ENCODE measurements around the gene PELI2.

PELI2 gene

GRCh38 chr14:56268039-56268438, 149.8 kb downstream of the PELI2 start:
- DNase-seq, result no peak

DNA sequence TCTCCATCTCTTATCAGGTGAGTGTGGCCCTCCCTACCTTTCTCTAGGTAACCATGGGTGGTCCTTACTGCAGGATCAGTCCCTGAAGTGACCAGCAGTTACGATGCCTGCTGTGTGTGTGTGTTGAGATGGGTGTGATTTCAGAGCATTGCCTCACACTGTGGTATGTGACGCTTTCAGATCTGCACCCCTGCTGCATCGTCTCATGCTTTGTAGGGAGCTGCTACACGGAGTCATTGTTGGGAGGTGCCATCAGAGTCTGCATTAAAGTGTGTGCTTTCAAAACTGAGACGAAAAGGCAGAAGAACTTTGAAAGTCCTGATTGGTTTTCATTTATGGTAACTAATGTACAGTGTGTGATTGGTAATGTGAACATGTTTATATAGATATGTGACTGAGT, 150.5 kb downstream of the PELI2 start:
- no peak for DNase-seq

- no peak for DNase-seq
Observed at GRCh38 chr14:56270921-56271320, 152.7 kb downstream of the PELI2 start.

GRCh38 chr14:56271970-56272369, 153.8 kb downstream of the PELI2 start:
- no peak for DNase-seq

DNA sequence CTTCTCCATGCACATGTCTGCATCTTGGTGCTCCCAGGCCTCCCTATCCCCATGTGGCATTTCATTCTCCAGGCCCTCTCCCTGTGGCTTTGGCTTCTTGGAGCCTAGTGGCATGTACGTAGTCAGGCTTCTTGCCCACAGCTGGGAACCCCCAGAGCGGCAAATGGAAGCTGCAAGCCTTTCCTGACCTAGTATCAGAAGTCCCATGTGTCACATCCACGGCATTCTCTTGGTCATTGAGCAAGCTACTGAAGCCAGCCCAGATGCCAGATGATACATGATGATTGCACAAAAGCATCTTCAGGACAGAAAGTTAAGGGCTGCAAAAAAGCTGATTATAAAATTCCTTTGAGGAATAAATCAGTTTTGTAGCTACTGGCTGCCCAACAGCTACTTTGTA, 154.9 kb downstream of the PELI2 start:
- DNase-seq, result no peak

DNA sequence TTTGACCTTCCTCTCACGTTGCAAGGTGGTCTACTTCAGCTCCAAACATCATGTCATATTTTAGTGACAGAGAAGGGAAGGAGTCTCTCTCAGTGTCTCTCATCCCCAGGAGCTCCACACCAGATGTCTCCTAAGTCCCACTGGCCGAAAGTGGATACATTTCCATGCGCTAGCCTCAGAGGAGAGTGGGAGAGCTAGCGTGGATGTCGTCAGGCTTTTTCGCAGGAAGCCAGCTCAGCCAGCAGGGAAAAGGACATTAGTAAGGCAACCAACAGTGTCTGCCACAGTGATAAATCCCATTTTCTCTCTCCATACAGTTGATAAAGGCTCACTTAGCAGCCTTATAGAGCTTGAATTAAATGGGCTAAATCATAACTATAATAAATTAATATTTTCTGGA, 155.7 kb downstream of the PELI2 start:
- no peak for DNase-seq

DNA sequence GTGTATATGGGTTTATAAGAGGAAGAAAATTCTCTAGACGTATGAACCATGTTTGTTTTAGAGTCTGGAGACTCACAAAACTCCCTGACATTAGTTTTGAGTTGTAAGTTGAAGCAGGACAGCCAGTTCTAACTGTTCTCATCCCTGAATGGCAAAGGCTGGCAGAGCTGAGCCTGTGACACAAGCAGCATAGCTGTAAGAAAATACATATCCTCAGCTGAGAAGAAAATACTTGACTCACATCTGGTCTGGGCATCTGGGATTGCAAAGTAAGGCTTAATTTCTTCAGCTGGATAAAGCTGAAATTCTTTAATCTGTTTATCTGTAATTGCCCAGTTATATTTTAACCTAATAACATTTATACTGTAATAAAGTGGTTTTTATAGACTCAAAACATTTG, 156.3 kb downstream of the PELI2 start:
- no peak for DNase-seq

GRCh38 chr14:56276108-56276507, 157.9 kb downstream of the PELI2 start:
- no peak for DNase-seq

- DNase-seq, result no peak
Observed at GRCh38 chr14:56278383-56278782, 160.2 kb downstream of the PELI2 start.

DNA sequence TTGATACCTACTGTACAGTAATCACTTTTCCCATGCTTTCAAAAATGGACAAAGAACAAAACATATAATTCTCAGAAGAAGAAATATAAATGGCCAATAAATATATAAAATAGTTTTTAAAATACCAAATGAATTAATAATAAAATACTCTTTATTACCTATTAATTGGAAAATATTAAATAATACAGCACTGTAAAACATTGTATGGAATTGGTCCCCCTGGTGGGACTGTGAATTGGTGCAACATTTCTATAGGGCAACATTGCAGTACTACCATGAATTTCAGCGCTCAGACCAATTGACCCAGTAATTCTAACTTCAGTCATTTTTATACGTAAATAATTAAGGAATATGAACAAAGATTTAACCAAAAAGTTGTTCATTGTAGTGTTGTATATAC, 162.6 kb downstream of the PELI2 start:
- no peak for DNase-seq

DNA sequence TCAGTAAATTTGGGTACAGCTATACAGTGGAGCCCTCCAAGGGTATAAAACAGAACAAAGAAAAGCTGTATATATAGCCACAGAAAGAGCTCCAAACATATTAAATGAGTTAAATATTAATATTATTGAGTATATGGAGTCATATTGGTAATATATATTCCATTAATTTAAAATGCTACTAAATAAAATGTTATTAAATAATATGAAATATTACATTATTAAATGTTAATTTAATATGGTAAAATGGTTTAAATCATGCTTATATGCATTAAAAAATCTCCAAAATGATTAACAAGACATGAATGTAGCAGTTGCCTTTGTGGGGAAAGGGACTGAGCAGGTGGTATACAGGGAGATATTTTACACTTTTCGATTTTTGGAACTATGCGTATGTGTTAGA, 164.0 kb downstream of the PELI2 start:
- DNase-seq, result no peak

DNA sequence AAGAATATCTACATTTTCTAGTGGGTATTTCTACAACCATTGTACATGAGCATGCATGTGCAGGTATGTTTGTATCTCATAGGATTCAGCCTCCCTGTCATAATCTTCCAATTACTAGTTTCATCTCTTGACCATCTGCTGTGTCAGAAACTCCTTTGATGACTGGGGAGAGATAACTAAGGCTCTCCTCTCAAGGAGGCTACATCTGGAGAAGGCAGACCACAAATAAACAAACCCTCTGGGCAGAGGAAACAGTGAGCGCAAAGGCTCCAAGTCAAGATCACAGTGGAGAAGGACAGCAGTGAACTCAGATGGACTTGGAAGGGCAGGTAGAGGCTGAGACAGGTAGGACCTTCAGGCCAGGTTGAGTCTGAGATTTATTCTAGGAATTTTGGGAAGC, 166.4 kb downstream of the PELI2 start:
- no peak for DNase-seq

DNA sequence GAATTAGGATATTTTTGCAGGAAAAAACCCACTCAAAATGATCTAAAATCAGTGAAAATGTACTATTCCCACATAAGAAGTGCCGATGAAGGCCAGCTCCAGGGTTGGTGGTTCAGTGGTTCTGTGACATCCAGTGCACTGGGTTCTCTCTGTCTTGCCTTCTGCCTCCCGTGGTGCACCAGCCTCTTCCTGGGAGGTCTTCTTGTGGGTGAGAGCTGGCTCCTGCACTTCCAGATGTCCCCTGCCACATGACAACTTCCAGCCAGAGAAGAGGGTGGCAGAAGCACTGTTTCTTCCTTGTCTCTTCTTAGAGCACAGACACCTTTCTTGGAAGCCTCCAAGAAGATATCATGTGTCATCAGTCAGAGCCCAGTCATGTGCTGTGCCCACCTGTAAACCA, 170.9 kb downstream of the PELI2 start:
- no peak for DNase-seq

DNA sequence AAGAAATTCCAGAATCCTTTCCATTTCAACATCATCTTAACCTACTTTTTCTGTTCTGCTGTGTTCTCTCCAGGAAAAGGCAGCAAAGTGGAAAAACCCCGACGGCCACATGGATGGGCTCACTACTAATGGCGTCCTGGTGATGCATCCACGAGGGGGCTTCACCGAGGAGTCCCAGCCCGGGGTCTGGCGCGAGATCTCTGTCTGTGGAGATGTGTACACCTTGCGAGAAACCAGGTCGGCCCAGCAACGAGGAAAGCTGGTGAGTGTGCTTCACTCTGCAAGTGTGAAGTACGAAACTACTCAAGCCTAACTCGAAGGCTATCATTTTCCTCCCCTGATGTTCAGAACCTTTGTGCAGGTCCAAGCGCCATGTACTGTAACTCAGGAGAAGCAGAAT, 172.0 kb downstream of the PELI2 start:
- no peak for DNase-seq

DNA sequence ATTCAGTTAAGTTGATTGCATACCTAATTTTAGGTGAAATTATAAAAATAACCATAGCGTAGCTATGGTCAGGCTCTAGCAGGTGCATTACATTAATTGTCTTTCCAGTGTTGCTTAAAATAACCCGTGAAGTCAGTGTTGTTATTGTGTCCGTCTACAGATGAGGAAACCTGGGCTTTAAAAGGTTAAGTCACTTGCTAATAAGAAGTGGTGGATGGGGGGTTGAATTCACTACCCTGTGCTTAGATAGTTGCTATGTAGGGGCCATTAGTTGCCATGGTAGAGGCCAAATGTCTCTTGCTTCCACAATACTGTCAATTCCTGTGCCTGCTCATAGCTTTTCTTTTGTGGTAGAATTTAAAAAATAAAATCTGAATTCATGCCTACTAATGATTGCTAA, 174.8 kb downstream of the PELI2 start:
- no peak for DNase-seq

- DNase-seq, result no peak
Observed at GRCh38 chr14:56293506-56293905, 175.3 kb downstream of the PELI2 start.

DNA sequence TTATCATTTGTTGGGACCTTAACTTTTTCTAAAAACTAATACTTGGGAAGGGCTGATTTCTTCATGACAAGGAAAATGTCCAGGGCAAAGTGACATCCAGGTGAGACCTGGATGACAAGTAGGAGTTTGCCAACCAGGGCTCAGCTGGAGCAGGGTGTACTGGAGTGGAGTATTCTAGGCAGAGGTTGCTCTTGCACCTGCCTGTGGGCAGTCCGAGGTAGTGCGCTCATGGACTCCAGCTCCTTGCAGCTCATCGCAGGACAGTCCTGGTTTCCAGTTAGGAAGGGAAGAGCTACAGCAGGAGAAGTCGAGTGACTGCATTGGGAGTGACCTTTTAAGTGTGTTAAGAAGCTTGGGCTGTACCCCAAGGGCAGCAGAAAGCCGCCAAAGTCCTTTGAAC, 175.9 kb downstream of the PELI2 start:
- no peak for DNase-seq

DNA sequence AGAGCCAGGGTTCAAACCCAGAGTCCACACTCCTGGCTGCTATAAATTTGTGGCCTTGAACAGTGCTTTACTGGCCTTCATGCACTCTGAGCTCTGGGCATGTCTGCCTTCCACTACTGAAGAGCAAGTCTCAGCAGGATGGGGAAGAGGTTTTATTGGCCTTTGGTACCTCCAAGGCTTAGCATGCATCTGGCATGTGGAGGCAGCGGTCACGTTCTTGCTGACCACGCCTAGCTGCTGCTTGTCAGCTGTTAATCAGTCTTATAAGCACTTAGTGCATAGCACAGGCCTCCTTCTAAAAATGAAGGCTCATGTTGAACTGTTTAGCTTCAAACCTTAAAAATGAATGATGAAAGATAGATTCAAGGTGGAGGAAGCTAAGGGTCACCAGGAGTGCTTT, 177.5 kb downstream of the PELI2 start:
- no peak for DNase-seq

DNA sequence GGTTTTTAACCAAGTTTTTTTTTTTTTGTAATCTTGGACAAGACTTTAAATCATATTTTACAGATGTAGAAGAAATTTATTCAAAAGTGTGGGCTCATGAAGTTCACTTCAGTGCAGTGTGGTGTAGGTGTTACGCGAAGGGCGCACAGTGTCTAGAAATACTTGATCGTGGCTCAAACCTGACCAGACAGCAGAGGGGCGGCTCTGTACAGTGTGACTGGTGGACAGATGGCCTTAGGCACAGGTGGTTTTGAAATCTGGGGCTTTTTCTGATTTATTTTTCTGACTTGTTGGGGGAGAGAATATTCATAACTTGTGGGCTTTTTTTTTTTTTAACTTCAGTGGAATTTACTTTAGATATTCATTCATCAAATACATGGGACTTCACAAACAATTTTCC, 179.2 kb downstream of the PELI2 start:
- DNase-seq, result no peak

GRCh38 chr14:56299306-56299984, 181.2 kb downstream of the PELI2 start:
- no peak for DNase-seq

DNA sequence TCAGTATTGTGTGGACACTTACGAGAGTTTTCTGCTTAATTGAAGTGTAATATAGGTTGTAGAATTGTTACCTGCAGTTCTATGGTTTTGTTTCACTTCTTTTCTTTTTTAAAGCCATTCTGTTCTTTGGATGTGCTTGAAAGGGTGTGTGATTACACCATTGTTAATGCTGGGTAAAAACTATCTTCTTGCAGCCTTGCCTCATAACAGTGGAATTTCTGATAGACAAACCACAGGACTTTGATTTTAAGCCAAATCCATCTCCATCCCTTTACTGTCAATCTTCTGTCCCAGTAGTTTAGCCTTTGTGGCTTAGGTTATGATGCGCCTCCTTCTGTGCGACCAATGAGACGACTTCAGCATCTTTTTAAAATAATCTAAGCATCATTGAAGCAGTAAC, 182.3 kb downstream of the PELI2 start:
- no peak for DNase-seq

DNA sequence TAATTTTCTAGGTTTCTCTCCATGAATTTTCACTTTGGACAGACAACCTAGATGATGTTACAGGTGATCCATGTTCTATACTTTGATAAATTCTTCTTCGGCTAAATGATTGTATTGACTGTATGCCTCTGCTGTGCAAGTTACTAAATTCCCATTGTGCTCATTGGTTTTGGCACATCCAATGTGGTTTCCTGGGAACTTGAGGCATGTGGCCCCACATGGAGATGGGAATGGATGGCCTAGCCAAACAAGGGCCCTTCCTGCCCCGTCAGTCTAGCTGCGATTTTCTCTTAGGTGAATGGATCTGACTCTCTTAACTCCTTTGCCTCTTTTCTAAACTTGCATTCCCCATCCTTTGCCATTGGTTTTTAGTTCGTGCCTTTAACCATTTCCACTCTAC, 186.2 kb downstream of the PELI2 start:
- no peak for DNase-seq

GRCh38 chr14:56309198-56309597, 191.0 kb downstream of the PELI2 start:
- DNase-seq, result no peak

DNA sequence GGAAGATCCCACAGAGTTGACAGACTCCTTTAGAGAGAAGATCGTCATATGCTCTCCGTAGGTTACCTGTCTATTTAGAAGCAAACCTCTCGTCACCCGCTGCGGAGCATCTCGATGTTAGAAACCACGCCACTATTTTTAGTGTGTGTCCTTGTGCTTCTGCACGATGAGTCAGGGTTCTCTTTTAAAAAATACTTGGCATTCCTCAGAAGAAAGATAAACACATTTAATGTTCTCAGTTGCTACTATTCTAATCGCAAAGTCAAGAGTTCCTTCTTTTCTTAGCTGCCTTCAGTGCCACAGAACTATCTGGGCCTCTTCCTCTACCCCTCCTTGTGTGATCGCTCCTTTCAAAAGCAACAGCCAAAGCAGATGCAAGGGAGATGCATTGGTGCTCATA, 192.4 kb downstream of the PELI2 start:
- no peak for DNase-seq

GRCh38 chr14:56313789-56314188, 195.6 kb downstream of the PELI2 start:
- no peak for DNase-seq
